TTC549 (cell line): Measurements from ENCODE around the gene RBMS3.
"Not testable (repeated sequence)": the region's sequence is repeated elsewhere in the genome, so short reads cannot be mapped to it uniquely, and the experiment has no call there.

ENCODE experiments used
- FAIRE-seq: peaks from 2 replicates; lab custom pipeline; 2012; peaks lifted over from hg19 to GRCh38; lab: Jason Lieb, UNC

RBMS3 gene

GRCh38 chr3:29618395-29619282 lies 337.8 kb downstream of the RBMS3 start:
- no peak for FAIRE-seq

GRCh38 chr3:29619676-29620075 lies 338.8 kb downstream of the RBMS3 start:
- no peak for FAIRE-seq

- FAIRE-seq = no peak
Observed at GRCh38 chr3:29627136-29628117, 346.6 kb downstream of the RBMS3 start.

GRCh38 chr3:29628795-29629194 lies 347.9 kb downstream of the RBMS3 start:
- FAIRE-seq = no peak

GRCh38 chr3:29635888-29636287 lies 355.0 kb downstream of the RBMS3 start:
- no peak for FAIRE-seq

GRCh38 chr3:29637068-29637467 lies 356.2 kb downstream of the RBMS3 start:
- FAIRE-seq = no peak

- FAIRE-seq = no peak
Observed at GRCh38 chr3:29639578-29640290, 358.9 kb downstream of the RBMS3 start.

- FAIRE-seq = no peak
Observed at GRCh38 chr3:29642393-29643033, 361.6 kb downstream of the RBMS3 start.

- FAIRE-seq = no peak
Observed at GRCh38 chr3:29643034-29643425, 362.2 kb downstream of the RBMS3 start.

- FAIRE-seq = no peak
Observed at GRCh38 chr3:29644261-29644660, 363.4 kb downstream of the RBMS3 start.

GRCh38 chr3:29644956-29645636 lies 364.2 kb downstream of the RBMS3 start:
- no peak for FAIRE-seq

GRCh38 chr3:29646043-29646442 lies 365.2 kb downstream of the RBMS3 start:
- FAIRE-seq = no peak

- FAIRE-seq = no peak
Observed at GRCh38 chr3:29649815-29650547, 369.1 kb downstream of the RBMS3 start.

GRCh38 chr3:29653680-29654079 lies 372.8 kb downstream of the RBMS3 start:
- FAIRE-seq = no peak

- FAIRE-seq = no peak
Observed at GRCh38 chr3:29655015-29655747, 374.3 kb downstream of the RBMS3 start.

- no peak for FAIRE-seq
Observed at GRCh38 chr3:29665688-29666087, 384.8 kb downstream of the RBMS3 start.

GRCh38 chr3:29668233-29668632 lies 387.4 kb downstream of the RBMS3 start:
- FAIRE-seq = no peak

GRCh38 chr3:29668728-29669127 lies 387.9 kb downstream of the RBMS3 start:
- FAIRE-seq = no peak

GRCh38 chr3:29670476-29670875 lies 389.6 kb downstream of the RBMS3 start:
- not testable (repeated sequence) for FAIRE-seq

GRCh38 chr3:29677421-29677820 lies 396.6 kb downstream of the RBMS3 start:
- FAIRE-seq = no peak
